CD4-positive, alpha-beta memory T cell (primary cell): ENCODE measurements around the gene VTI1A. TPM values are rescaled to one million over a fixed set of nuclear protein-coding genes. Genes with fewer than 3 reads are reported as not detected.

ENCODE experiments used
- CTCF ChIA-PET: fragments of 350-600 bp; sonication (Branson Sonifier 250); formaldehyde crosslinking; loops from one replicate; lab custom pipeline; 2021; ENCODE audit warnings: inconsistent platforms; ENCODE audit not compliant: partially characterized antibody; lab: Charles Lee
- POLR2A ChIA-PET: fragments of 350-600 bp; sonication (Branson Sonifier 250); formaldehyde crosslinking; loops from one replicate; lab custom pipeline; 2021; ENCODE audit not compliant: partially characterized antibody; lab: Charles Lee
- DNase-seq, 5 donors: peaks; one replicate each; pipeline versions ENCODE4 v3.0.0 to v3.0.0-alpha.2; 2020 to 2022; ENCODE audit warnings: mixed read lengths in 1 of 5
- H3K27ac ChIP-seq: one replicate; pipeline ENCODE4 v1.7.0; 2013; ENCODE audit warnings: low read depth, low read length
- H3K27me3 ChIP-seq: 2 replicates; pipeline ENCODE4 v1.7.0; 2013; ENCODE audit warnings: mild to moderate bottlenecking, low read length, moderate library complexity; ENCODE audit not compliant: insufficient read depth
- H3K36me3 ChIP-seq: 2 replicates; pipeline ENCODE4 v1.7.0; 2013; ENCODE audit warnings: mild to moderate bottlenecking, low read length, moderate library complexity; ENCODE audit not compliant: insufficient read depth
- H3K4me1 ChIP-seq: 2 replicates; pipeline ENCODE4 v1.7.0; 2013; ENCODE audit warnings: mild to moderate bottlenecking, low read length, moderate library complexity; ENCODE audit not compliant: insufficient read depth
- H3K4me3 ChIP-seq, 2 donors: one replicate each; pipeline ENCODE4 v1.7.0; 2013; ENCODE audit warnings: low read length in 2 of 2, mild to moderate bottlenecking in 1 of 2
- H3K9me3 ChIP-seq, 2 donors: one replicate each; pipeline ENCODE4 v1.7.0; 2013; ENCODE audit warnings: low read length in 2 of 2, control low read depth in 1 of 2; ENCODE audit not compliant: control insufficient read depth in 1 of 2
- H3K27ac Mint-ChIP-seq, 7 donors: one replicate each; pipeline ENCODE4 v1.8.0; 2020 to 2021; ENCODE audit warnings: mixed read lengths in 7 of 7, mild to moderate bottlenecking in 6 of 7, inconsistent platforms in 3 of 7, moderate library complexity in 3 of 7
- H3K27me3 Mint-ChIP-seq, 2 donors: one replicate each; pipeline ENCODE4 v1.8.0; 2020 to 2021; ENCODE audit warnings: mixed read lengths in 2 of 2
- H3K36me3 Mint-ChIP-seq, 2 donors: one replicate each; pipeline ENCODE4 v1.8.0; 2020 to 2021; ENCODE audit warnings: mixed read lengths in 2 of 2, inconsistent platforms in 1 of 2, mild to moderate bottlenecking in 1 of 2
- H3K4me1 Mint-ChIP-seq, 4 donors: one replicate each; pipeline ENCODE4 v1.8.0; 2020 to 2021; ENCODE audit warnings: mixed read lengths in 4 of 4, mild to moderate bottlenecking in 1 of 4
- H3K4me3 Mint-ChIP-seq, 8 donors: one replicate each; pipeline ENCODE4 v1.8.0; 2020 to 2021; ENCODE audit warnings: mixed read lengths in 8 of 8, mild to moderate bottlenecking in 7 of 8, moderate library complexity in 6 of 8, inconsistent platforms in 3 of 8
- H3K9me3 Mint-ChIP-seq, 8 donors: one replicate each; pipeline ENCODE4 v1.8.0; 2020 to 2021; ENCODE audit warnings: mixed read lengths in 8 of 8, mild to moderate bottlenecking in 5 of 8, inconsistent platforms in 3 of 8, moderate library complexity in 1 of 8
- intact Hi-C: fragments of 100-400 bp; cut with micrococcal nuclease; formaldehyde crosslinking; loops from one replicate; pipeline ENCODE4 v1.15.1; 2023
- polyA plus RNA-seq, 2 donors: library from polyadenylated mRNA; unstranded; fragments of 300-500 nt; fragmentation: Illumina TruSeq; gene quantifications; one replicate each; pipeline ENCODE4 v1.2.3, GENCODE V29; 2021
- total RNA-seq, 2 experiments: library from RNA; stranded (reverse); gene quantifications; one replicate each; pipeline ENCODE4 v1.2.3, GENCODE V29; 2021

The VTI1A gene
- total and polyA plus RNA-seq, 4 experiments from 2014 or later: 24.4 to 48.5 (median 40.0) TPM

DNA sequence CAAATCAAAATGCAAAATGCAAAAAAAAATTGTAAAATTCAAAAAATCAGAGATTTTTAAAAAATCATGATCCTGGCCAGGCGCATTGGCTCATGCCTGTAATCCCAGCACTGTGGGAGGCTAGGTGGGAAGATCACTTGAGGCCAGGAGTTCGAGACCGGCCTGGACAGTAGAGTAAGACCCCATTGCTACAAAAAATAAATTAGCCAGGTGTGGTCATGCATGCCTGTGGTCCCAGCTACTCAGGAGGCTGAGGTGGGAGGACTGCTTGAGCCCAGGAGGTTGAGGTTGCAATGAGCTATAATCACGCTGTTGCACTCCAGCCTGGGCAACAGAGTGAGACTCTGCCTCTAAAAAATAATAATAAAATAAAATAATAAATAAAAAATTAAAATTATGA, 347.2 kb downstream of the VTI1A start:
- ChIA-PET POLR2A (no interaction called here), CTCF (no interaction called here)
- H3K27me3 ChIP-seq: no peaks in the 10 kb centered on the region
- intact Hi-C loops: no loop called here
- Mint-ChIP-seq H3K36me3 (peaks cover 6 to 23% of the 10 kb centered on the region in 2 donors), H3K9me3 (peaks cover 1 to 9% (median 5%) of the 10 kb centered on the region in 8 donors), H3K27ac (no peak overlapping the region), H3K4me3 (no peak overlapping the region), H3K4me1 (no peaks in the 10 kb centered on the region), H3K27me3 (no peaks in the 10 kb centered on the region)
- no peaks in the 10 kb centered on the region for H3K4me1 ChIP-seq
- no peak for DNase-seq
- H3K36me3 ChIP-seq: no peaks in the 10 kb centered on the region
- no peak overlapping the region for H3K4me3 ChIP-seq
- H3K9me3 ChIP-seq: no peaks in the 10 kb centered on the region
- H3K27ac ChIP-seq: no peak overlapping the region

DNA sequence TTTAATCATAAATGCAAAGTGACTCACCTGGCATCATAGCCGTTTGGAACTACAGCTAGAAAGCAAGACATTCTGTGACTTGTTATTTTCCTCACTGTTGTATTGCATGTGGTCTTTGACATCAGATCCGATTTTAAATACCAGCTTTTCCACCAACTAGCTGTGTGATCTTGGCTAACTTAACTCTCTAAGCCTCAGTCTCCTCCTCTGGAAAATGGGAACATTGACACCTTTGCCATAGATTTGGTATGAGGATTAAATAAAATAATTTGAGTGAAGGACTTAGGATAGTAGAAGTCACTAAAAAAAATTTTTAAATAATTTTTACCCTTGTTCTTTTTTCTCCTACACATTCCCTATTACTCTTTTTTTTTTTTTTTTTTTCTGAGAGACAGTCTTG, 348.1 kb downstream of the VTI1A start:
- POLR2A ChIA-PET: no interaction called here
- H3K9me3 Mint-ChIP-seq: peaks cover 0 to 5% (median 0%) of the 10 kb centered on the region in 8 donors

DNA sequence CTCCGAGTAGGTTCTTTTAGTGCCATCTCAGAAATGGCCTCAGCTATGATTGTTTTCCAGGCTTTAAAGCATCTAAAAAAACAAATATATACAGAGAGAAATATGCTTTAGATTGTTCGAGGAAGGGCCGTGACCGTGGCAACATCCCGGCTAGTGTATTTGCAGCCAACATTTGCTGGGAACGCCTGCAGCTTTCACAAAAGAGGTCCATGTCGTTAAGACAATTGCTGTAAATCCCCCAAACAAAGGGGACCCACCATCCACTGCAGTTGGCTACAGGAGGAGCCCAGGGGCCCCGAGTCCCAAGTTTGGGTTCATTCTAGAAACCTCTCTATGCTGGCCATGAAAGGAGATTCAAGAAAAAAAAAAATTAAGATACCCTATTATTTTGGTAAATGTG, 350.2 kb downstream of the VTI1A start:
- H3K9me3 Mint-ChIP-seq: no peaks in the 10 kb centered on the region
- Histone ChIP-seq H3K36me3 (no peaks in the 10 kb centered on the region), H3K4me3 (no peak overlapping the region), H3K27me3 (no peaks in the 10 kb centered on the region), H3K4me1 (no peaks in the 10 kb centered on the region), H3K27ac (no peak overlapping the region), H3K9me3 (no peaks in the 10 kb centered on the region)
- H3K27me3 Mint-ChIP-seq: no peaks in the 10 kb centered on the region
- ChIA-PET POLR2A (no interaction called here), CTCF (no interaction called here)
- H3K4me3 Mint-ChIP-seq: no peak overlapping the region
- no peak overlapping the region for H3K27ac Mint-ChIP-seq
- intact Hi-C loops: no loop called here
- H3K36me3 Mint-ChIP-seq: peaks cover 0 to 16% of the 10 kb centered on the region in 2 donors
- no peaks in the 10 kb centered on the region for H3K4me1 Mint-ChIP-seq
- DNase-seq: no peak

More for the DNA sequence above, 348.1 kb downstream of the VTI1A start:
- intact Hi-C loops: no loop called here
- H3K36me3 Mint-ChIP-seq: peaks cover 0 to 21% of the 10 kb centered on the region in 2 donors
- DNase-seq: no peak
- H3K27ac Mint-ChIP-seq: no peak overlapping the region
- no peaks in the 10 kb centered on the region for H3K27me3 Mint-ChIP-seq
- no peak overlapping the region for H3K4me3 Mint-ChIP-seq
- Histone ChIP-seq H3K27ac (no peak overlapping the region), H3K36me3 (no peaks in the 10 kb centered on the region), H3K4me3 (no peak overlapping the region), H3K27me3 (no peaks in the 10 kb centered on the region), H3K9me3 (no peaks in the 10 kb centered on the region), H3K4me1 (no peaks in the 10 kb centered on the region)
- CTCF ChIA-PET: no interaction called here
- H3K4me1 Mint-ChIP-seq: no peaks in the 10 kb centered on the region

DNA sequence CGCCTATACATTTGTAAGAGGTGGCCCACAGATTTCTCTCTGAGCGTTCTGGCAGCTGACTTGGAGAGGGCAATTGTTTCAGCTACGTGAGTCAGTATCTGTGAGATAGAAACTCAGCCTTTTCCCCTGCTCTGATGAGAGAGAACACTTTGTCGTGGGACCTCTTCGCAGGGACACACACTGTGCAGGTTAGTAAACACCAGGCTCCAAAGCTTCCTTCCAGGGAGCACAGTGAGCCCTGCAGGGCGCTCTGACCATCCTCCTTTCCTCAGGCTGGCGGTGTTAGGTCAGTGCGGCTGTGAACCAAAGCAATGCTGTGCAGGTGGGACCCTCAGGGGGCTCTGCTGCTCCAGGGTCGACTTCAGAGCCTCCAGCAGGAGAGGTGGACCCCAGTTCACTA, 350.8 kb downstream of the VTI1A start:
- Mint-ChIP-seq H3K36me3 (peaks cover 0 to 14% of the 10 kb centered on the region in 2 donors), H3K4me3 (no peak overlapping the region), H3K4me1 (no peaks in the 10 kb centered on the region), H3K27ac (no peak overlapping the region), H3K9me3 (no peaks in the 10 kb centered on the region), H3K27me3 (no peaks in the 10 kb centered on the region)
- Histone ChIP-seq H3K9me3 (no peaks in the 10 kb centered on the region), H3K4me1 (no peaks in the 10 kb centered on the region), H3K36me3 (no peaks in the 10 kb centered on the region), H3K27ac (no peak overlapping the region), H3K27me3 (no peaks in the 10 kb centered on the region), H3K4me3 (no peak overlapping the region)
- intact Hi-C loops: no loop called here
- no peak for DNase-seq
- ChIA-PET CTCF (no interaction called here), POLR2A (no interaction called here)

DNA sequence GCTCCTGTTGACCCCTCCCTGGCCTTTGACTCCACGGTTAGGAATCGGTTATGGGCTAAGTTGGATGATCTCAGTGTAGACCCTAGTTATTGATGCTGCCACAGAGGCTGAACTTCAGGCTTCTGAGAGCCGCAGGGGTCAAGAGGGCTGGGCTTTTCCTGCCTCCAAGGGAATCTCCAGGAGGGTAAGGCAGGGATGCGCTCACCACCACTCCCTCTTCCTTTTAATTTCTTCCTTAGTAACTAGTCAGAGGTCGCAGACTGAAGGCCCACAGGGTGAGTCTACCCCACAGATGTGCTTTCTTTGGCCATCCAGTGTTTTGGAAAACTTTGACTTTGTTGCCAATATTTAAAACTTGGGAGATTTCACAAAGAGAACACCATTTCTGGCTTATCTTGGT, 352.0 kb downstream of the VTI1A start:
- no peak overlapping the region for H3K27ac Mint-ChIP-seq
- no peak overlapping the region for H3K4me3 Mint-ChIP-seq
- CTCF ChIA-PET: no interaction called here
- Histone ChIP-seq H3K4me1 (no peaks in the 10 kb centered on the region), H3K9me3 (no peaks in the 10 kb centered on the region), H3K4me3 (no peak overlapping the region), H3K27me3 (no peaks in the 10 kb centered on the region), H3K27ac (no peak overlapping the region), H3K36me3 (no peaks in the 10 kb centered on the region)
- no peaks in the 10 kb centered on the region for H3K27me3 Mint-ChIP-seq
- DNase-seq: no peak
- H3K9me3 Mint-ChIP-seq: no peaks in the 10 kb centered on the region
- no peaks in the 10 kb centered on the region for H3K4me1 Mint-ChIP-seq
- POLR2A ChIA-PET: no interaction called here
- peaks cover 0 to 13% of the 10 kb centered on the region in 2 donors for H3K36me3 Mint-ChIP-seq
- intact Hi-C loops: no loop called here

DNA sequence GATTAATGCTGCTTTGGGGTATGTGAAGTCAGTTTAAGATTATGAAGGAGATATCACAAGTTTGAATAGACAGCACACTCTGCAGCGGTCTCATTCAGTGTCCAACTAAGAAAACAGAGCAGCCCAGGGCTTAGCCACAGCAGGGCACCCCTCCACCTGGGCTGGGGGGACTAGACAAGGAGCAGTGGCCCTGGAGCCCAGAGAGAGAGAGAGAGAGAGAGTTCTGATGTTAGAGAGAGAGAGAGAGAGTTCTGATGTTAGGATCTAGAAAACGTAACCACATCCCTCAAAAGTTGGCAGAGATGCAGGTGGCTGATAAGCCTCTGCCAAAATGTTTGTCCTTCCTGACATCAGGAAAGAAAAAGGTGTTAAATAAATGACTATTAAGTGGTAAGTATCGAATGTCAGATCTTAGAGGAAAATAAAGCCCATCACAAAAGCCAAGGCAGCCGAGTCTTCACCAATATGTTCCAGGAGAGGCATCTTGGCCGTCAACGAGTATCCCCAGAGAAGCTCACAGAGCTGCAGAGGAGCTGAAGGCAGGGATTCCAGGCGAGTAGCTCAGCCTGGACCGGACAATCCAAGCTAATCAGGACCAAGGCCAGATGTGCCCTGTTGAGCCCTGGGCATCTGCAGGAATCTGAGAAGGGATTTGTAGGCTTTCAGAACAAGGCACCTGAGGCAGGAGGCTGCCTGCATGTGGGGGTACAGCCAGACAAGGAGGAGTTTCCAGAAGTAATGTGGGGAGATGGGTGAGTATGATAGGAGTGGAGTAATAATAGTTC, 352.9 kb downstream of the VTI1A start:
- Histone ChIP-seq H3K9me3 (no peaks in the 10 kb centered on the region), H3K27ac (no peak overlapping the region), H3K27me3 (no peaks in the 10 kb centered on the region), H3K4me1 (no peaks in the 10 kb centered on the region), H3K36me3 (no peaks in the 10 kb centered on the region), H3K4me3 (no peak overlapping the region)
- Mint-ChIP-seq H3K4me3 (no peak overlapping the region), H3K27ac (peak overlapping the region in 1 of 7 donors; percentile 56), H3K4me1 (no peaks in the 10 kb centered on the region), H3K36me3 (peaks cover 1 to 13% of the 10 kb centered on the region in 2 donors), H3K9me3 (no peaks in the 10 kb centered on the region), H3K27me3 (no peaks in the 10 kb centered on the region)
- ChIA-PET CTCF (no interaction called here), POLR2A (no interaction called here)
- intact Hi-C loops: no loop called here
- no peak for DNase-seq

DNA sequence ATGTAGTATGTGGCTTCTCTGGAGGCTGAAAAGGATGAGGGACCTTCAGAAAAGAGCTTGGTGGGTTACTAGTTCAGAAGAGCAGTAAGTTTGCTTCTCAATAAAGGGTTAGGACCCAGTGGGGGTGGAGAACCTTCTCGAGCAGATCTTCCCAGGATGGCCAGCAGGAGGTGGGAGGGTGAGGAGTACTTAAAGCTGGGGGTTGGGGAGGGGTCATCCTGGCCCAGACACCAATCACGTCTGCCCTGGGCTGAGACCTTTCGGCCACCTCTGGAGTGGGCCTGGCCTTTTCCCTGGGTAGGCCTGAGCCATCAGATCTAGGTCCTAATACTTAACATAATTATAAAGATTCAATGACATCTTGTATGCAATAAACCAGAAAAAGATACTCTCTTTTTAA, 354.0 kb downstream of the VTI1A start:
- Histone ChIP-seq H3K4me1 (no peaks in the 10 kb centered on the region), H3K9me3 (no peaks in the 10 kb centered on the region), H3K36me3 (no peaks in the 10 kb centered on the region), H3K27ac (no peak overlapping the region), H3K27me3 (no peaks in the 10 kb centered on the region), H3K4me3 (no peak overlapping the region)
- Mint-ChIP-seq H3K27me3 (no peaks in the 10 kb centered on the region), H3K36me3 (peaks cover 3 to 13% of the 10 kb centered on the region in 2 donors), H3K27ac (peak overlapping the region in 1 of 7 donors; percentile 30), H3K9me3 (no peaks in the 10 kb centered on the region), H3K4me3 (no peak overlapping the region), H3K4me1 (no peaks in the 10 kb centered on the region)
- POLR2A ChIA-PET: no interaction called here
- no peak for DNase-seq
- CTCF ChIA-PET: no interaction called here
- intact Hi-C loops: no loop called here
